NK-92 (cell line): ENCODE results near the gene PLAC1.

Experiments used
- DNase-seq: peaks from one replicate; lab custom pipeline; 2025; ENCODE audit not compliant: unreplicated experiment; lab: John Stamatoyannopoulos, UW

PLAC1 gene

GRCh38 chrX:134544513-134545151 lies 113.6 kb downstream of the PLAC1 start:
- no peak for DNase-seq

GRCh38 chrX:134544135-134544512 lies 114.1 kb downstream of the PLAC1 start:
- DNase-seq: no peak

GRCh38 chrX:134543288-134543687 lies 115.0 kb downstream of the PLAC1 start:
- DNase-seq: no peak

GRCh38 chrX:134542485-134542884 lies 115.8 kb downstream of the PLAC1 start:
- DNase-seq: no peak

DNA sequence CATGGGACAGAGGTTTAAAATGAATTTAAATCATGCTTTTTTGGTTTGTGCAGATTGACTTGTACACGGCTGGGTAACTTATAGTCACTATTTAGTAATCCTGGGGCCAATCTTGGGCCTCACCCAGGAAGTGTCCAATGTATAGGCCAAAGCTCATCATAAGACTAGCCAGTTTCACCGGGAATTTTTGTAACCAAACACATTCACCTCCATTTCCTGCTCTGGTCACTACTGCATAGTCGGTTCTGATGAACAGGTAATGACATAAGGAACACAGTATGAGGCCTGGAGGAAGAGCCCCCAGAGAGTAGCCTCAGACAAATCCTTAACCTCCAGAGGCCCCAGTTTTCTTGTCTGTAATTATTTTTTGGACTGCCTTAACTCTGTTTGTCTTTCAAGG lies 116.4 kb downstream of the PLAC1 start:
- DNase-seq: no peak

DNA sequence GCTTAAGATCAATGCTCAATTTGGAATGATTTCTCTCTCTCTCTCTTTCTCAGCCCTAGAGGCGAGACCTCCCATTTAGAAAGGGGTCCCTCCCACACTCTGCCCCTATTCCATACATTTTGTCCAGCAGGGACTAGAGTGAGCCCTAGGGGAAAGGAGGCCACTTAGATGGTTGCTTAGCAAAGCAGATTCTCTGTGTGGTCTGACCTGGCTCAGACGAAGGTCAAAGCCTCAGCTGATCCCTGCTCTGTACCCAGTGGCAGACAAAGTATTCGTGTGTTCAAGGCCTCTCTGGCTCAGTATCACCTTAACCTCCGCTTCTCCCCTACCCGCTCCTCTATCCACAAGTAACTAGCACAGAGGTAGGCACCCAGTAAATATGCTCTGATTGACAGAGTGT lies 120.0 kb downstream of the PLAC1 start:
- DNase-seq: no peak

- no peak for DNase-seq
Measured at GRCh38 chrX:134537179-134537955, 120.9 kb downstream of the PLAC1 start.

DNA sequence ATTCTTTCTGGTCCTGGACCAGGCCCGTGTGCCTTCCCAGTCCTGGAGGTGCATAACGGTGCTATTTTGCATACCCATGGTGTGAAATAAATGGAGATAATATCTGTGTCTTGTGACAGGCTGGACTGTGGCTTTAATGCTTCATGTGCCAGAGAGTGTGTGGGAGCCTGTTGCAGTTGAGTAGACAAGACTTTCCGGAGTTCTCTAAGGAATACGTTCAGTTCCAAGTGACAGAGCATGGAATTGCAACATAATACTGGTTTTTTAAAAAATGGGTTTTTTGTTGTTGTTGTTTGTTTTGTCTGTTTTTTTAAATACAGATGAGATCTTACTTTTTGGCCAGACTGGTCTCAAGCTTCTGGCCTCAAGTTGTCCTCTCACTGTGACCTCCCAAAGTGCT lies 124.3 kb downstream of the PLAC1 start:
- DNase-seq: no peak

- DNase-seq: no peak
Measured at GRCh38 chrX:134533352-134533751, 124.9 kb downstream of the PLAC1 start.

DNA sequence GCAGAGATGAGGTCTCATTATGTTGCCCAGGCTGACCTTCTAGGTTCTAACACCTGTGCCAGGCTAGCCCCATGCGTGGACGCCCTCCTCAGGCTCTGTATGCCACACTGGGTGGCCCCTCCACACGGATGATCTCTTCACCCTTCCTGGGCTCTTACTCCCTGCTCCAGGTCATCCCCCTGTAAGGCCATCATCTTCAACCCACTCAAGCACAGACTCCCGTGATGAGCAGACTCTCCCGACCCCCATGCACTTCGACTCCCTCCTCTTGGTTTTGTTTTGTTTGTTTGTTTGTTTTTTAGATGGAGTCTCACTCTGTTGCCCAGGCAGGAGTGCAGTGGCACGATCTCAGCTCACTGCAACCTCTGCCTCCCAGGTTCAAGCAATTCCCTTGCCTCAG lies 127.4 kb downstream of the PLAC1 start:
- DNase-seq: no peak

DNA sequence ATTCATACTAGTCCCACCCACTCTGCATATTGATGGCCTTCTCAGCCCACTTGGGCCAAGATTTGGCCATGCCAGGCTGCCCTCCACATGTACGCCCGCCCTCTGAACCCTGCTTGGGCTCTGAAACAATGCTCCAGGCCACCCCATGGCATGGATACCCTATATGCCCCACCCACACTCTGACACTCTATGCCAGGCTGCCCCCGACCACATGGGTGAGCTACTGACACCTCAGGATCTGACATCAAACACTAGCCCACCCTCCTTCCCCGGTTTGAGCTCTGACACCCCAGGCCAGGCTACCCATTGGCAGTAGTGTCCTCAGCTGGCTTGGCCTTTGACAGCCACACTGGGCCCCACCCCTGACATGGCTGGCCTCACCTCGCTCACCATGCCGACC lies 128.8 kb downstream of the PLAC1 start:
- DNase-seq: no peak

DNA sequence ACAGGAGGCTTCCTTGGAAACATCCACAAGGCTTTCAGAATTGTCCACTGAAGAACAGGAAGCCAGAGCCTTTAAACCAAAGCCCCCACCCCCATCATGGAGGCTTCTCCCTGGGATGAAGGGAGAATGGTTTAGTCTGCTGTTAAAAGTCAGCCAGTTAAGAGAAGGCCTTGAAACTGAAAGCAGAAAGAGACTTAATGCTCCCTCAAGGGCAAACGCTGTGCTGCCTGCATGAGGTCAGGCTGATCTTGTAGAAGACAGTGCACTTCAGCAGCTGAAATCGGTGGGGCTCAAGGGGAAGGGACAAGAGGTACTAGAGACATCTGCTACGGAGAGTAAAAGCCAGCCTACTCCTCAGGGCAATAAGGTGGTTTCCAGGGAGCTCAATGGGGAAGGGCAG lies 129.3 kb downstream of the PLAC1 start:
- DNase-seq: no peak

GRCh38 chrX:134526399-134526798 lies 131.9 kb downstream of the PLAC1 start:
- no peak for DNase-seq

DNA sequence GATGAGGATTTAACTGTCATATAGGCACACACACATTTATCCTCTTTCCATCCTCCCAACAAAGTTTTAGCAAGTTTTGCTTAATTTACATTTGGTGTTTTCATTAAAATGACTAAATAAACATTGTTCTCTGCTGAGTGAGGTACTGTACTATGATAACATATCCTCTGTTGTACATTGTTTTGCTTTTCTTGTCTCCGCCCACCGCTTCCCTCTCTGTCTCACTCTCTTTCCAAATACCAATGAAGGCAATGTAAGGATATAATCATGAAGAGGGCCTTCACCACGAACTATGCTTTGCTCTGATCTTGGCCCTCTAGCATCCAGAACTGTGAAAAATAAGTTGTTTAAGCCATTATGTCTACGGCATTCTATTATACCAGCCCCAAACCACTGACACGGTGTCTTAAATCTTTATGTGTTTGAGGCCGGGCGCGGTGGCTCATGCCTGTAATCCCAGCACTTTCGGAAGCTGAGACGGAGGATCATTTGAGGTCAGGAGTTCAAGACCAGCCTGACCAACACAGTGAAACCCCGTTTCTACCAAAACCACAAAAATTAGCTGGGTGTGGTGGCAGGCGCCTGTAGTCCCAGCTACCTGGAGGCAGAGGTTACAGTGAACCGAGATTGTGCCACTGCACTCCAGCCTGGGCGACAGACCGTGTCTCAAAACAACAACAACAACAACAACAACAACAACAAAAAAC lies 133.0 kb downstream of the PLAC1 start:
- no peak for DNase-seq

- DNase-seq: no peak
Measured at GRCh38 chrX:134524181-134524580, 134.1 kb downstream of the PLAC1 start.

- no peak for DNase-seq
Measured at GRCh38 chrX:134520860-134521390, 137.3 kb downstream of the PLAC1 start.
